HG03571 (cell line): Measurements from ENCODE around the gene TPCN2.

Experiments
- ATAC-seq: cut with Tn5 transposase; IDR thresholded peaks from one replicate; pipeline ENCODE4 v1.9.1; 2021; ENCODE audit not compliant: unreplicated experiment

The TPCN2 gene

GRCh38 chr11:69037074-69037473 lies 11.7 kb upstream of the TPCN2 start:
- no peak for ATAC-seq

- no peak for ATAC-seq
Observed at GRCh38 chr11:69037544-69037943, 11.2 kb upstream of the TPCN2 start.

GRCh38 chr11:69039501-69039900 lies 9.2 kb upstream of the TPCN2 start:
- ATAC-seq = no peak

GRCh38 chr11:69040051-69040450 lies 8.7 kb upstream of the TPCN2 start:
- no peak for ATAC-seq

- no peak for ATAC-seq
Observed at GRCh38 chr11:69040581-69041260, 8.0 kb upstream of the TPCN2 start.

- ATAC-seq = no peak
Observed at GRCh38 chr11:69041516-69041915, 7.2 kb upstream of the TPCN2 start.

GRCh38 chr11:69044111-69045013 lies 4.4 kb upstream of the TPCN2 start:
- no peak for ATAC-seq

GRCh38 chr11:69048031-69048693 lies 570 bp upstream of the TPCN2 start:
- no peak for ATAC-seq

- ATAC-seq = no peak
Observed at GRCh38 chr11:69049490-69049867, 747 bp downstream of the TPCN2 start.

GRCh38 chr11:69050592-69051380 lies 2.1 kb downstream of the TPCN2 start:
- no peak for ATAC-seq

- no peak for ATAC-seq
Observed at GRCh38 chr11:69051381-69052342, 2.9 kb downstream of the TPCN2 start.

GRCh38 chr11:69052343-69053168 lies 3.8 kb downstream of the TPCN2 start:
- ATAC-seq = no peak

GRCh38 chr11:69053169-69053477 lies 4.4 kb downstream of the TPCN2 start:
- no peak for ATAC-seq

GRCh38 chr11:69053546-69054396 lies 5.0 kb downstream of the TPCN2 start:
- no peak for ATAC-seq

- no peak for ATAC-seq
Observed at GRCh38 chr11:69054397-69055211, 5.9 kb downstream of the TPCN2 start.

GRCh38 chr11:69055212-69055586 lies 6.5 kb downstream of the TPCN2 start:
- no peak for ATAC-seq
